NCI-H2029 (cell line): ENCODE data around the gene MTHFSD.

Source experiments
- DNase-seq: peaks from one replicate; lab custom pipeline; 2025; lab: John Stamatoyannopoulos, UW

Gene MTHFSD

GRCh38 chr16:86514481-86515376 lies 40.3 kb downstream of the MTHFSD start:
- no peak for DNase-seq

DNA sequence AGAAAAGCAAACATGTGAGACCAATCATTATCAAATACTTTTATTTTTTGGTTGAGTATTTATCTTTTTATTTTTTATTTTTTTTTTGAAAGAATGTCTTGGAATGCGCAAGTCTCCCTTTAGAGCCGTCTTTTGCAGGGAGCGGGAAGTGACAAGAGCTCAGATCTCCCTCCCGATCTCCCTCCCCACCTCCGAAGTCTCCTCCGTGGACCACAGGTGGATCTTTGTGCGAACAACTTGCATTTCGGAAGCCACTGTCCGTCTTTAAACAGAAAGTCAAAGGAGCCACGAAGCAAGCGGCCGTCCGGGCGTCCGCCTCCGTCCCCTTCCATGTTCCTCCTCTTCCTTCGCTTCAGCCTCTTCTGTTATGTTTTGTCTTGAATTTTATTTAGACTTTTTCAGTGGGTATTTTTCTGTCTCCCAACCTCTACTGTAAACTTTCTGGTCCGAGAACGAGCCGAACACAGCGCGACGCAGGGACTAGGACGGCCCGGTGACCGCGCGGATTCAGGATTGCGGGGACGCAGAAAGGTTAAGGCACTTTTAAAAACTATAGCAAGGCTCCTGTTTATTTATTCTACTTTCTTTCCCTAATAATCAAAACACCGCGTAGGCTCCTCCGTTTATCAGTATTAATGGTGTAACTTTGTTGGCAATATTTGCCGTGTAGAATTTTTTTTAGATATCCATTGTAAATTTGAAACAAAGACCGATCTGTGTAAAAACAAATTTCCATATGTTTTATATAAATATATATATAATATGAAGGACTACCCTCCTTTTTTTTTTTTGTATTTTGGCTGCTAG lies 41.4 kb downstream of the MTHFSD start:
- DNase-seq, result no peak

DNA sequence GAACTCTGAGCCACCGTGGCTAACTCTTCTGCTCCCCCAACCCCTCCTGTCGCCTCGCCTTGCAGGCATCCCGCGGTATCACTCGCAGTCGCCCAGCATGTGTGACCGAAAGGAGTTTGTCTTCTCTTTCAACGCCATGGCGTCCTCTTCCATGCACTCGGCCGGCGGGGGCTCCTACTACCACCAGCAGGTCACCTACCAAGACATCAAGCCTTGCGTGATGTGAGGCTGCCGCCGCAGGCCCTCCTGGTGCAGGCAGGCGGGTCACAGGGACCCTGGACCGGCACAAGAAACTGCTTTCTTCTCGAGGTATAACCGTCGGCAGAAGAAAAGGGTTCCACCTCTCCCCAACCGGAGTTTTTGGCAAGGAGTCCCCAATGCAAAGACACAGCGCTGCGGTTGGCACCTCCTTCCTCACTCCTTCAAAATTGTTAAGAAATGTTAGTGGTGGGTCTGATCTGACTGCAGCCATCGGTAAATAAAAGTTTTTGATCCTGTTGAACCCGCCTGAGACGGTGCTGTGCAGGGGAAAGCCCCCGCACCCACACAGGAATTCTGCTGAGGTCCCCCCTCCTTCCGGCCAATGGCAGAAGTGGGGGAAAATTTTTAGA lies 42.1 kb downstream of the MTHFSD start:
- no peak for DNase-seq

DNA sequence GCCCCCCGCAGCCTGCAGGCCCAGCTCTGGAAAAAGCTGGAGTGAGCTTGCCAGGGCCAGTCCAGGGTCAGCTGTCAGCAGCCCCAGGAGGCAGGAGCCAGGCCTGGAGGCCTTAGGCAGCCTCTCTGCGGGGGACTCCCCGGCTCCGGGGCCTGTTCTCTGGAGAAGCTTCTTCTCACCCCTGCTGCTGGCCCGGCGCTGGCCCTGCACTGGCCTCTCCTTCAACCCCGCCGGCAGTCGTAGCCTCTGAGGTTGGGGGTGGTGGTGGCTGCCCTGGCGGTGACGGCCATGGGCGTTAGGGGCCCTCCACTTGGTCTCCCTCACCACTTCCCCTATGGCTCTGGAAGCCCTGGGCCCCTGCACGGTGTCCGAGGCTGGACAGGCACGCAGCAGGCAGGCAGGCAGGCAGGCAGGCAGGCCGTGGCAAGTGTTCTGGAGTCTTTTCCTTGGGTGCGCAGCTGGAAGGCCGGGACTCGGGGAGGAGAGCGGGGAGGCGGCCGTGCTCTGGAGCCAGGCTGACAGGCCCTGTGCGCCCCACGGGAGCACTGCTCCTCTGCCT lies 42.7 kb downstream of the MTHFSD start:
- DNase-seq, result no peak

- DNase-seq, result no peak
Observed at GRCh38 chr16:86511317-86512161, 43.5 kb downstream of the MTHFSD start.

DNA sequence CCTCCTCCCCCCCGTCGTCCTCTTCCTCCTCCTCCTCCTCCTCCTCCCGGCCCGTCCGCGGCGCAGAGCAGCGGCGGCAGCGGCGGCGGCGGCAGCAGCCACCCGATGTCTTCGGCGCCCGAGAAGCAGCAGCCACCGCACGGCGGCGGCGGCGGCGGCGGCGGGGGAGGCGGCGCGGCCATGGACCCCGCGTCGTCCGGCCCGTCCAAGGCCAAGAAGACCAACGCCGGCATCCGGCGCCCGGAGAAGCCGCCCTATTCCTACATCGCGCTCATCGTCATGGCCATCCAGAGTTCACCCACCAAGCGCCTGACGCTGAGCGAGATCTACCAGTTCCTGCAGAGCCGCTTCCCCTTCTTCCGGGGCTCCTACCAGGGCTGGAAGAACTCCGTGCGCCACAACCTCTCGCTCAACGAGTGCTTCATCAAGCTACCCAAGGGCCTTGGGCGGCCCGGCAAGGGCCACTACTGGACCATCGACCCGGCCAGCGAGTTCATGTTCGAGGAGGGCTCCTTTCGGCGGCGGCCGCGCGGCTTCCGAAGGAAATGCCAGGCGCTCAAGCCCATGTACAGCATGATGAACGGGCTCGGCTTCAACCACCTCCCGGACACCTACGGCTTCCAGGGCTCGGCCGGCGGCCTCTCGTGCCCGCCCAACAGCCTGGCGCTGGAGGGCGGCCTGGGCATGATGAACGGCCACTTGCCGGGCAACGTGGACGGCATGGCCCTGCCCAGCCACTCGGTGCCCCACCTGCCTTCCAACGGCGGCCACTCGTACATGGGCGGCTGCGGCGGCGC lies 44.4 kb downstream of the MTHFSD start, which contains the start of gene FOXF1:
Gene FOXF1, plus strand, starts transcription at position 63 of the 797 bp plus-strand sequence. Its CDS starts 43 bp downstream, at position 106.
- no peak for DNase-seq

GRCh38 chr16:86509759-86510464 lies 45.1 kb downstream of the MTHFSD start:
- no peak for DNase-seq

GRCh38 chr16:86508947-86509758 lies 45.9 kb downstream of the MTHFSD start:
- DNase-seq, result no peak

GRCh38 chr16:86508028-86508946 lies 46.7 kb downstream of the MTHFSD start:
- no peak for DNase-seq

- no peak for DNase-seq
Observed at GRCh38 chr16:86507173-86508027, 47.6 kb downstream of the MTHFSD start.

DNA sequence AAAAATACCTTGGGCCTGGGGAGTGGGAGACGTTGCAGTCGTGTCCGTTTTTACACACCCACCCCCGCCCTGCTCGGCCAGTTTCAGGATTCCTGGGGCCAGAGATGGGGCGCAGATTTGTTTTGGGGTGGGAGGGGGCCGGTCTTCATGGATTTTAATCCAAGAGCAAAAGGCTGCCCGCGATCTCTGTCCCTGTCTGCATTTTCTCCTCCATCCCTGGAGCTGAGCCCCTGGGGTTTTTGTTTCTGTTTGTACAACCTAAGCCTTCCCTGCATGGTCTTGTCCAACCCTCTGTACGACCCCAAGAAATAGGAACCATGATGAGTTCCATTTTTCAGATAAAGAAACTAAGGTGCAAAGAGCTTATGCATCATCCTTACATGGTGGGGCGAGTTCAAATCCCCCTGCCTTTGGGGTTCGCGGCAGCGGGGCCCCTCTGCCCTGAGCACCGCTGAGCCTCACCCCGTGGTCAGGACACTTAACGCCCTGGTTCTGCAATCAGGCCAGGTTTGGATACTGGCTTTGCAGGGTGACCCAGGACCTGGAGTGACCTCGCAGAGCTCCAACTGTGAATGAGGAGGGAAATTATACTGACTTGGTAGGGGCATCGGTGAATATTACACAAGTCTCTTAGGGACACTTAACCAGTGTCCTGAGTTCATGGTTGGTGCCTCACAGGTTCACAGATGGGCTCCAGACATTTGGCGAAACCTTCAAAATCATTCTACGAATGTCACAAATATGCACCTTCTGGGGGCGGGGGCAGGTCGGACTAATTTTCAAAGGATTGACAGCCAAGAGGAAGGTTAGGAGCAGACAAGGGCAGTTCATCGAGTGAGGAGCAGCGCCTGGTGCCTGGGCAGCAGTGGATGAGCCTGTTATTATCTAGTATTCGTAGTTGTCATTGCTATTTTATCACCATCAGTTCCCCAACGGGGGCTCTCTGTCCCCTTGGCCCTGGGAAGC lies 48.9 kb downstream of the MTHFSD start:
- DNase-seq, result no peak

DNA sequence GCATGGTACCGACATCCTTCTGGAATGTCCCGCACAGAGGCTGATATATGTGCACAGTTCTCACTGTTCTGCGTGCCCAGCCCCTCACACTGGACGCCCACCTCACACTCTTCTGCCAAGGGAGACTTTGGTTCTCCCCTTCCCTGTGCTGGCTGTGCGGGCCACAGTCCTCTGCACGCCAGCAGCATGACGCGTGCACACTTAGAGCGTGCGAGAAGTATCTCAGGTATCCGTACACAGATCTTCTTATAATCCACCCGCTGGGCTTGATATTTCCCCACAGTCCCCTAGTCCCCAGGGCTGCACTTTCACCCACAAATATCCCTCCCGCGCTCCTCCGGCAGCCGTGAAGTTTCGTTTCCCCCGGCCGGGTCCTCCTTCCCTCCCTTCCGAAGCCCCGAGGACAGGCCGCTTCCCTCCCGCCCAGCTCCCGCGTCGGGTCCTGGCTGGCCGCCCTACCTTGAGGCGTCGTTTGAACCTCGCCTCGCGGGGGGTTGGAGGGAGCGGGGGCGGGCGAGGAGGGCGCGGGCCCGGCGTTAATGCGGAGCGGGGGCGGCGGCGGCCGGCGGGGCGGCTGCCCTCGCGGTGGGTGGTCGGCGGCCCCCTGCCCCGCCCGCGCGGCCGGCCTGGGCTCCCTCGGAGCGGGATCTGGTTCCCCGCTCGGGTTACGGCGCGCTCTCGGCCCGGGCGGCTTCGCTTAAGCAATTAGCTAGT lies 49.7 kb downstream of the MTHFSD start:
- DNase-seq, result no peak

- no peak for DNase-seq
Observed at GRCh38 chr16:86504315-86505184, 50.5 kb downstream of the MTHFSD start.

- DNase-seq, result no peak
Observed at GRCh38 chr16:86503830-86504229, 51.2 kb downstream of the MTHFSD start.
